A549 (cell line): Measurements from ENCODE around the gene RENBP. TPM values are rescaled to one million over a fixed set of nuclear protein-coding genes. Genes with fewer than 3 reads are reported as not detected.
A peak's percentile ranks its signal among the peaks of the same experiment; 100 is the strongest.

ENCODE experiments used
- ATAC-seq, 2 experiments: fragments of 200-7000 bp in 1 of 2; fragments of >200 bp in 1 of 2; cut with Nextera tagmentation in 1 of 2; cut with Tn5 transposase in 1 of 2; 3 replicates each; pipeline versions ENCODE4 v1.8.0 to v1.9.1; 2018 to 2020; ENCODE audit warnings: mild to moderate bottlenecking in 1 of 2, moderate library complexity in 1 of 2
- CTCF ChIA-PET: fragments of 300-600 bp; sonication (Branson Sonifier 250); formaldehyde crosslinking; extraction: SDS; loops from one replicate; lab custom pipeline; 2021; ENCODE audit warnings: antibody characterized with exemption, inconsistent platforms; lab: Yijun Ruan, JAX
- POLR2A ChIA-PET: fragments of 350-600 bp; formaldehyde crosslinking; extraction: SDS; loops from one replicate; lab custom pipeline; 2021; ENCODE audit warnings: antibody characterized with exemption, inconsistent platforms; lab: Yijun Ruan, JAX
- DNase-seq, 2 experiments: peaks; one replicate each; pipeline versions ENCODE4 v3.0.0 to v3.0.0-alpha.2; 2011 to 2016; ENCODE audit warnings: low read depth in 1 of 2, low spot score in 1 of 2
- FAIRE-seq: peaks from 2 replicates; lab custom pipeline; 2011; peaks lifted over from hg19 to GRCh38; lab: Jason Lieb, UNC
- H3K27ac ChIP-seq, 2 experiments: fragments of >200 bp; sonication (Bioruptor Twin); formaldehyde crosslinking; 3 replicates each; pipeline ENCODE4 v1.5.1; 2016 to 2017
- H3K4me1 ChIP-seq: fragments of >200 bp; sonication (Bioruptor Twin); formaldehyde crosslinking; 3 replicates; pipeline ENCODE4 v1.6.1; 2016
- H3K4me2 ChIP-seq: fragments of >200 bp; sonication (Bioruptor Twin); formaldehyde crosslinking; 3 replicates; pipeline ENCODE4 v1.6.1; 2016
- H3K4me3 ChIP-seq: fragments of >200 bp; sonication (Bioruptor Twin); formaldehyde crosslinking; 3 replicates; pipeline ENCODE4 v1.5.1; 2016
- H3K9me3 ChIP-seq: fragments of >200 bp; sonication (Bioruptor Twin); formaldehyde crosslinking; 3 replicates; pipeline ENCODE4 v1.6.1; 2016
- CBX2 ChIP-seq: fragments of 200-600 bp; sonication (generic); IDR thresholded peaks from 2 replicates; pipeline ENCODE4 v1.6.1; 2016; ENCODE audit warnings: low read depth, mild to moderate bottlenecking, borderline replicate concordance
- CBX8 ChIP-seq: fragments of 200-600 bp; sonication (generic); IDR thresholded peaks from 2 replicates; pipeline ENCODE4 v1.6.1; 2016
- CEBPB ChIP-seq, 2 experiments: fragments of >200 bp in 1 of 2; sonication (Bioruptor Twin) in 1 of 2; formaldehyde crosslinking in 1 of 2; IDR thresholded peaks; 2 replicates each; pipeline ENCODE4 v1.6.1; 2012 to 2016
- CHD2 ChIP-seq: fragments of 150-350 bp; IDR thresholded peaks from 2 replicates; pipeline ENCODE4 v1.6.1; 2014; ENCODE audit warnings: low read length; ENCODE audit not compliant: partially characterized antibody
- CHD4 ChIP-seq: fragments of 200-600 bp; sonication (generic); IDR thresholded peaks from 2 replicates; pipeline ENCODE4 v1.6.1; 2016; ENCODE audit warnings: antibody characterized with exemption, mild to moderate bottlenecking, borderline replicate concordance
- EHF ChIP-seq: fragments of 250-450 bp; sonication (Bioruptor Pico); IDR thresholded peaks from 2 replicates; pipeline ENCODE4 v1.5.0; 2020; ENCODE audit warnings: mild to moderate bottlenecking
- EHMT2 ChIP-seq: fragments of 200-600 bp; sonication (generic); IDR thresholded peaks from 2 replicates; pipeline ENCODE4 v1.6.1; 2016; ENCODE audit warnings: antibody characterized with exemption, low read depth, mild to moderate bottlenecking, moderate library complexity
- EP300 ChIP-seq, 2 experiments: fragments of >200 bp; sonication (Bioruptor Twin); formaldehyde crosslinking; IDR thresholded peaks; 2 replicates in 1 of 2; 3 replicates in 1 of 2; pipeline ENCODE4 v1.6.1; 2016 to 2017
- ESRRA ChIP-seq: fragments of 150-350 bp; IDR thresholded peaks from 2 replicates; pipeline ENCODE4 v1.6.1; 2014; ENCODE audit warnings: mild to moderate bottlenecking, low read length, borderline replicate concordance
- FOSB ChIP-seq: fragments of 250-450 bp; sonication (Bioruptor Pico); IDR thresholded peaks from 2 replicates; pipeline ENCODE4 v1.5.0; 2020; ENCODE audit warnings: mild to moderate bottlenecking, moderate library complexity
- FOSL2 ChIP-seq, 2 experiments: fragments of 450-650 bp in 1 of 2; fragments of >200 bp in 1 of 2; sonication (Bioruptor Twin) in 1 of 2; formaldehyde crosslinking; IDR thresholded peaks; 2 replicates each; pipeline versions ENCODE4 v1.5.0 to v1.6.1; 2016 to 2020; ENCODE audit warnings: mild to moderate bottlenecking in 1 of 2, moderate library complexity in 1 of 2
- FOXS1 ChIP-seq: fragments of 250-450 bp; sonication (Bioruptor Pico); IDR thresholded peaks from 2 replicates; pipeline ENCODE4 v1.5.0; 2020; ENCODE audit warnings: mild to moderate bottlenecking, moderate library complexity
- GATA3 ChIP-seq: IDR thresholded peaks from 2 replicates; pipeline ENCODE4 v1.6.1; 2012; ENCODE audit warnings: borderline replicate concordance
- HOXA7 ChIP-seq: fragments of 250-450 bp; sonication (Bioruptor Pico); IDR thresholded peaks from 2 replicates; pipeline ENCODE4 v1.5.0; 2020; ENCODE audit warnings: mild to moderate bottlenecking, moderate library complexity
- HOXB5 ChIP-seq: fragments of 250-450 bp; sonication (Bioruptor Pico); IDR thresholded peaks from 2 replicates; pipeline ENCODE4 v1.5.0; 2020; ENCODE audit warnings: mild to moderate bottlenecking, moderate library complexity
- JUN ChIP-seq, 2 experiments: fragments of >200 bp; sonication (Bioruptor Twin); formaldehyde crosslinking; IDR thresholded peaks; 2 replicates in 1 of 2; 3 replicates in 1 of 2; pipeline ENCODE4 v1.6.1; 2016 to 2017
- MAFK ChIP-seq: fragments of 450-650 bp; IDR thresholded peaks from 2 replicates; pipeline ENCODE4 v1.6.1; 2014; ENCODE audit not compliant: partially characterized antibody
- MYC ChIP-seq: IDR thresholded peaks from 2 replicates; pipeline ENCODE4 v1.6.1; 2012; ENCODE audit warnings: mild to moderate bottlenecking, inconsistent platforms, low read length, improper control_type of control experiment, borderline replicate concordance
- NPAS2 ChIP-seq: fragments of 250-450 bp; sonication (Bioruptor Pico); IDR thresholded peaks from 2 replicates; pipeline ENCODE4 v1.8.0; 2022; ENCODE audit warnings: mild to moderate bottlenecking, moderate library complexity, borderline replicate concordance
- PHF8 ChIP-seq: fragments of 200-600 bp; sonication (generic); IDR thresholded peaks from 2 replicates; pipeline ENCODE4 v1.6.1; 2016; ENCODE audit warnings: low read depth, mild to moderate bottlenecking, antibody characterized with exemption, moderate library complexity, borderline replicate concordance
- POLR2A ChIP-seq: IDR thresholded peaks from 2 replicates; pipeline ENCODE4 v1.6.1; 2012; ENCODE audit warnings: mild to moderate bottlenecking, low read length
- RAD21 ChIP-seq, 2 experiments: fragments of >200 bp in 1 of 2; sonication (Bioruptor Twin) in 1 of 2; formaldehyde crosslinking in 1 of 2; IDR thresholded peaks in 1 of 2; conservative IDR thresholded peaks in 1 of 2; 2 replicates in 1 of 2; 3 replicates in 1 of 2; pipeline ENCODE4 v1.6.1; 2012 to 2018; ENCODE audit warnings: inconsistent platforms in 1 of 2
- RFX5 ChIP-seq: fragments of 450-650 bp; IDR thresholded peaks from 2 replicates; pipeline ENCODE4 v1.7.1; 2014; ENCODE audit warnings: antibody characterized with exemption, mild to moderate bottlenecking, moderate library complexity
- RNF2 ChIP-seq: fragments of 200-600 bp; sonication (generic); IDR thresholded peaks from 2 replicates; pipeline ENCODE4 v1.6.1; 2016; ENCODE audit warnings: low read depth, mild to moderate bottlenecking, antibody characterized with exemption, moderate library complexity, borderline replicate concordance
- SMC3 ChIP-seq: fragments of >200 bp; sonication (Bioruptor Twin); formaldehyde crosslinking; IDR thresholded peaks from 3 replicates; pipeline ENCODE4 v1.6.1; 2018; ENCODE audit warnings: inconsistent platforms
- SREBF2 ChIP-seq: fragments of 450-650 bp; IDR thresholded peaks from 2 replicates; pipeline ENCODE4 v1.6.1; 2014; ENCODE audit warnings: mild to moderate bottlenecking, moderate library complexity
- TP53 ChIP-seq: fragments of 250-450 bp; sonication (Bioruptor Pico); IDR thresholded peaks from 2 replicates; pipeline ENCODE4 v1.5.0; 2021; ENCODE audit warnings: mild to moderate bottlenecking, moderate library complexity
- ZFP36 ChIP-seq: fragments of 450-650 bp; IDR thresholded peaks from 2 replicates; pipeline ENCODE4 v1.6.1; 2014; ENCODE audit warnings: borderline replicate concordance; ENCODE audit not compliant: partially characterized antibody
- WGBS: methylation state at CpG from one replicate; pipeline ENCODE4 v1.1.6; 2017; ENCODE audit errors: missing lambda C conversion rate; 5-methylcytosine and 5-hydroxymethylcytosine counted together
- polyA plus RNA-seq, 4 experiments: library from polyadenylated mRNA; depleted of rRNA in 3 of 4; stranded (reverse); fragments of >200 nt; fragmentation: RNase III in 1 of 4; extraction: RNeasy Plus Mini Kit Qiagen cat#74134 plus additional on column Dnase treatment in 1 of 4; gene quantifications; 2 replicates in 3 of 4; 3 replicates in 1 of 4; pipeline ENCODE4 v1.2.3, GENCODE V29; 2011 to 2017
- TF ChIP-seq, protein P1 (sequence below): fragments of 450-650 bp; IDR thresholded peaks from 2 replicates; pipeline ENCODE4 v1.6.1; 2014; ENCODE audit warnings: antibody characterized with exemption
- TF ChIP-seq, protein P2 (sequence below): IDR thresholded peaks from 2 replicates; pipeline ENCODE4 v1.6.1; 2012
- TF ChIP-seq, protein P3 (sequence below): fragments of >200 bp; sonication (Bioruptor Twin); formaldehyde crosslinking; IDR thresholded peaks from 2 replicates; pipeline ENCODE4 v1.6.1; 2016
- TF ChIP-seq, protein P4 (sequence below): fragments of >200 bp; sonication (Bioruptor Twin); formaldehyde crosslinking; IDR thresholded peaks from 3 replicates; pipeline ENCODE4 v1.6.1; 2016
- TF ChIP-seq, protein P5 (sequence below): IDR thresholded peaks from 2 replicates; pipeline ENCODE4 v1.6.1; 2012

RENBP gene
- polyA plus RNA-seq, 2 of the 4 experiments (the other 2 are of a cell fraction) = not detected

DNA sequence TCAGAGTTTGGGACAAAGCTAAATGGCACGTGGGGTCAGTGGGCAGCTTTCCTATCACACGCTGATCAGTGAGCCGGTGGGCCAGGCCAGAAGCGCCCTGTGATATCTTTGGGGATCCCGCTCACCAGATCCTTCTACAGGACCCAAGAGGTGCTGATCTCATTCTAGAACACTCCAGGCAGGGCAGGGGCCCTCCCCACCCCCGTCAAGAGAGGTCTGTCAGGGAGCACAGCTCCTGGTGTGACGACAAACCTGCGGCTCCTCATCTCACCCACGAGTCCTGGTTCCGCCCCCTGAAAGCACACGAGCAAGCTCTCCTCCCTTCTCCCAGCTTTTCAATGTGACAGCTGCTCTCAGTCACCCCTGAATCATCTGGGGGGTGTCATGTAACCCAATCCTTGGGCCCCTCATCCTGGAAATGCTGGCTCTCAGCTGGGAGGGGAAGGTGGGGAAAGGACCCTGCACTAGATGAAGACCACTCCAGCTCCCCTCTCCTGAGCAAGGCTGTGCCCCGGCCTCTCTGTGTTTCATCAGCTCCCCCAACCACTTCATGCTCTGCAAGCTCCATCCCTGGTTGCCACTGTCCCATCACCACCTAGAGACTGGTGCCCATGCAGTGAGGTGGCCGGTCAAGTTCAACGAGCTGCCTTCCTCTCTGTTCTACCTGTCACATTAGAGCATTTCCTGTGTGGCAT is 22.5 kb upstream of the RENBP start:
- TF ChIP-seq ESRRA = no peak
- no peak for TF ChIP-seq HOXA7 (CRISPR knock-in tag)
- TF ChIP-seq, protein P1, sequence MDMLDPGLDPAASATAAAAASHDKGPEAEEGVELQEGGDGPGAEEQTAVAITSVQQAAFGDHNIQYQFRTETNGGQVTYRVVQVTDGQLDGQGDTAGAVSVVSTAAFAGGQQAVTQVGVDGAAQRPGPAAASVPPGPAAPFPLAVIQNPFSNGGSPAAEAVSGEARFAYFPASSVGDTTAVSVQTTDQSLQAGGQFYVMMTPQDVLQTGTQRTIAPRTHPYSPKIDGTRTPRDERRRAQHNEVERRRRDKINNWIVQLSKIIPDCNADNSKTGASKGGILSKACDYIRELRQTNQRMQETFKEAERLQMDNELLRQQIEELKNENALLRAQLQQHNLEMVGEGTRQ = no peak
- DNase-seq (no peak), FAIRE-seq (peak; percentile 13), ATAC-seq (no peak)
- POLR2A ChIA-PET = interaction anchor here (1.5 kb wide), 1 partner anchor 39 kb away, joined by 4 read pairs; no protein-coding TSS in a partner anchor
- Histone ChIP-seq H3K4me3 (no peak overlapping the region), H3K4me2 (no peak overlapping the region), H3K4me1 (peaks cover 18% of the 10 kb centered on the region), H3K27ac (0 out of 6 replicates have a peak overlapping the region, but pooled peaks of 1 of the 2 experiments have one; percentile 10), H3K9me3 (no peaks in the 10 kb centered on the region)
- CTCF ChIA-PET = interaction anchor here (0.9 to 4.5 kb wide), 7 partner anchors 14 to 358 kb away, joined by 3 to 36 read pairs (median 4); partner anchors contain the start of gene PLXNB3
- WGBS = 91% methylated on average over 12 of the region's 14 CpGs

DNA sequence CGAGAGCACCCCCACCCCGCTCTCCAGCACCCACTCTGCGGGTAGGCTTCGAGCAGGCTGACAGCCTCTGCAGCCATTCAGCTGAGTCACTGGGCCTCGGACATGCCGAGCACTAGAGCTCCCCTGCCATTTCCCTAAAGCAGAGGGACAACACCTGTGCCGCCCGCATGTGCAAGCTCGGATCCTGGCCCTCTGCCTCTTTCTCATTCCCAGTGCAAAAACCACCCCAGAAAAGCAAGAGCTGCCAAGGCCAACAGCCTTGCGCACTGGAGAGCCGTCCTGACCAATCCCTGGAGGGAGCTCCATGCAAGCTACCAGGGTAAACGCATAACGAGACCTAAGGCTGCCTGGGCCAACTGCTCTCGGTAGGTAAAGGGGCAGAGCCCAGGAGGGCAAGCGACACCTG is 21.8 kb upstream of the RENBP start:
- CTCF ChIA-PET = interaction anchor here (0.9 to 4.5 kb wide), 4 partner anchors 13 to 357 kb away, joined by 3 to 36 read pairs (median 20); no protein-coding TSS in a partner anchor
- no peak for FAIRE-seq
- POLR2A ChIA-PET = interaction anchor here (1.5 kb wide), 1 partner anchor 38 kb away, joined by 4 read pairs; no protein-coding TSS in a partner anchor

DNA sequence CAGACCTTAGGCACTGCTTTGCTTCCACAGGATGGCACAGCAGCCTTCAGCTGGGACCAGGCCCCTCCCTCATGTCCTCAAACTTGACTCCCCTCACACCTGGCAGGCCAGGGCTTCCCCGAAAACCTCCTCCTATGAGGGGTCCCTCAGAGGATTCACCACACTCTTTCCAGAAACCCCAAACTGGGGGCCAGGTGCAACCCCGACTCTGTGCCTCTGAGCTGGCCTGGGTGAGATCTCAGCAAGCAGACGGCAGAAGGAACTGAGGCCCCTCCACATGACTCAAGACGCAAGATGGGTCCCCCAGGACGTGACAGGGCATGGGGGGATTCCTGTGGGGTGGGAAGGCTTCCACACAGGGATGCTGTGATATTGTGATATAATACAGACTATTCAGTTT is 21.0 kb upstream of the RENBP start:
- DNase-seq (no peak), ATAC-seq (no peak), FAIRE-seq (no peak)
- POLR2A ChIA-PET = no interaction called here
- peaks cover 18% of the 10 kb centered on the region for H3K4me1 ChIP-seq
- no peak overlapping the region for H3K4me2 ChIP-seq
- 93% methylated on average over 3 of the region's 5 CpGs for WGBS
- H3K9me3 ChIP-seq = no peaks in the 10 kb centered on the region
- CTCF ChIA-PET = interaction anchor here (1.4 to 5.5 kb wide), 3 partner anchors 12 to 48 kb away, joined by 6 to 47 read pairs (median 36); no protein-coding TSS in a partner anchor
- no peak overlapping the region for H3K4me3 ChIP-seq
- H3K27ac ChIP-seq = no peak overlapping the region
- TF ChIP-seq EHF (CRISPR knock-in tag) (no peak), SMC3 (no peak), SREBF2 (no peak), TP53 (CRISPR knock-in tag) (no peak), MAFK (no peak), CHD2 (no peak), EHMT2 (no peak), CEBPB (IDR thresholded peaks at IDR 0.05) (no peak), FOSL2 (IDR thresholded peaks at IDR 0.05) (no peak), FOSL2 (CRISPR knock-in tag; IDR thresholded peaks at IDR 0.05) (no peak), NPAS2 (CRISPR knock-in tag) (no peak), MYC (no peak), FOSB (CRISPR knock-in tag) (no peak), RNF2 (no peak), JUN (IDR thresholded peaks at IDR 0.05) (no peak), PHF8 (no peak), EP300 (IDR thresholded peaks at IDR 0.05) (no peak)
- TF ChIP-seq, protein P1 = no peak

More for the DNA sequence above, 21.8 kb upstream of the RENBP start:
- no peak overlapping the region for H3K4me2 ChIP-seq
- H3K27ac ChIP-seq = no peak overlapping the region
- no peaks in the 10 kb centered on the region for H3K9me3 ChIP-seq
- H3K4me3 ChIP-seq = no peak overlapping the region
- TF ChIP-seq RAD21 (conservative IDR thresholded peaks at IDR 0.05 in 1 of 2, IDR thresholded peaks at IDR 0.05 in 1 of 2) (no peak), ZFP36 (no peak), CBX8 (no peak), GATA3 (no peak), MAFK (no peak), POLR2A (no peak), CHD4 (no peak), FOXS1 (no peak), RFX5 (no peak), CBX2 (no peak), HOXB5 (no peak), FOSB (CRISPR knock-in tag) (no peak)
- TF ChIP-seq, protein P2, sequence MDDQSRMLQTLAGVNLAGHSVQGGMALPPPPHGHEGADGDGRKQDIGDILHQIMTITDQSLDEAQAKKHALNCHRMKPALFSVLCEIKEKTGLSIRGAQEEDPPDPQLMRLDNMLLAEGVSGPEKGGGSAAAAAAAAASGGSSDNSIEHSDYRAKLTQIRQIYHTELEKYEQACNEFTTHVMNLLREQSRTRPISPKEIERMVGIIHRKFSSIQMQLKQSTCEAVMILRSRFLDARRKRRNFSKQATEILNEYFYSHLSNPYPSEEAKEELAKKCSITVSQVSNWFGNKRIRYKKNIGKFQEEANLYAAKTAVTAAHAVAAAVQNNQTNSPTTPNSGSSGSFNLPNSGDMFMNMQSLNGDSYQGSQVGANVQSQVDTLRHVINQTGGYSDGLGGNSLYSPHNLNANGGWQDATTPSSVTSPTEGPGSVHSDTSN = no peak
- TF ChIP-seq, protein P3, sequence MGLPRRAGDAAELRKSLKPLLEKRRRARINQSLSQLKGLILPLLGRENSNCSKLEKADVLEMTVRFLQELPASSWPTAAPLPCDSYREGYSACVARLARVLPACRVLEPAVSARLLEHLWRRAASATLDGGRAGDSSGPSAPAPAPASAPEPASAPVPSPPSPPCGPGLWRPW = no peak
- TF ChIP-seq, protein P4, sequence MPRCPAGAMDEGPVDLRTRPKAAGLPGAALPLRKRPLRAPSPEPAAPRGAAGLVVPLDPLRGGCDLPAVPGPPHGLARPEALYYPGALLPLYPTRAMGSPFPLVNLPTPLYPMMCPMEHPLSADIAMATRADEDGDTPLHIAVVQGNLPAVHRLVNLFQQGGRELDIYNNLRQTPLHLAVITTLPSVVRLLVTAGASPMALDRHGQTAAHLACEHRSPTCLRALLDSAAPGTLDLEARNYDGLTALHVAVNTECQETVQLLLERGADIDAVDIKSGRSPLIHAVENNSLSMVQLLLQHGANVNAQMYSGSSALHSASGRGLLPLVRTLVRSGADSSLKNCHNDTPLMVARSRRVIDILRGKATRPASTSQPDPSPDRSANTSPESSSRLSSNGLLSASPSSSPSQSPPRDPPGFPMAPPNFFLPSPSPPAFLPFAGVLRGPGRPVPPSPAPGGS = no peak
- TF ChIP-seq, protein P5, sequence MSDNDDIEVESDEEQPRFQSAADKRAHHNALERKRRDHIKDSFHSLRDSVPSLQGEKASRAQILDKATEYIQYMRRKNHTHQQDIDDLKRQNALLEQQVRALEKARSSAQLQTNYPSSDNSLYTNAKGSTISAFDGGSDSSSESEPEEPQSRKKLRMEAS = no peak
- no peak for DNase-seq
- H3K4me1 ChIP-seq = peaks cover 18% of the 10 kb centered on the region
- ATAC-seq = no peak
- WGBS = 96% methylated on average over 9 of the region's 15 CpGs
